ENCODE measurements around the gene NCAN.

NCAN gene

GRCh38 chr19:19262190-19263057 is 50.7 kb downstream of the NCAN start:
- no peak for DNase-seq

GRCh38 chr19:19263886-19264487 is 52.2 kb downstream of the NCAN start:
- no peak for DNase-seq

- DNase-seq = no peak
Measured at GRCh38 chr19:19267305-19267704, 55.5 kb downstream of the NCAN start.

GRCh38 chr19:19268453-19269385 is 57.0 kb downstream of the NCAN start:
- no peak for DNase-seq

- no peak for DNase-seq
Measured at GRCh38 chr19:19269952-19270694, 58.4 kb downstream of the NCAN start.

GRCh38 chr19:19270749-19271571 is 59.2 kb downstream of the NCAN start:
- no peak for DNase-seq

GRCh38 chr19:19271828-19272599 is 60.3 kb downstream of the NCAN start:
- no peak for DNase-seq

GRCh38 chr19:19274146-19274545 is 62.4 kb downstream of the NCAN start:
- no peak for DNase-seq

GRCh38 chr19:19274716-19275565 is 63.2 kb downstream of the NCAN start:
- no peak for DNase-seq

- no peak for DNase-seq
Measured at GRCh38 chr19:19276386-19276785, 64.6 kb downstream of the NCAN start.

GRCh38 chr19:19276851-19277250 is 65.1 kb downstream of the NCAN start:
- no peak for DNase-seq

- DNase-seq = no peak
Measured at GRCh38 chr19:19278315-19278714, 66.6 kb downstream of the NCAN start.

GRCh38 chr19:19279062-19279612 is 67.4 kb downstream of the NCAN start:
- no peak for DNase-seq

- DNase-seq = no peak
Measured at GRCh38 chr19:19279853-19280252, 68.1 kb downstream of the NCAN start.

GRCh38 chr19:19280561-19280960 is 68.8 kb downstream of the NCAN start:
- DNase-seq = no peak

GRCh38 chr19:19285686-19286085 is 73.9 kb downstream of the NCAN start:
- DNase-seq = no peak

GRCh38 chr19:19292607-19293006 is 80.8 kb downstream of the NCAN start:
- no peak for DNase-seq

GRCh38 chr19:19294914-19295313 is 83.2 kb downstream of the NCAN start:
- no peak for DNase-seq

GRCh38 chr19:19296953-19297689 is 85.4 kb downstream of the NCAN start:
- no peak for DNase-seq

Measured in activated effector memory CD4-positive, alpha-beta T cell treated with Interleukin-2 at 50 U/mL for 16 hours (primary cell).